IMR-90 (cell line): ENCODE data around the gene RND3. TPM values are rescaled to one million over a fixed set of nuclear protein-coding genes. Genes with fewer than 3 reads are reported as not detected.
A peak's percentile ranks its signal among the peaks of the same experiment; 100 is the strongest.

Experiments used
- ATAC-seq: fragments of 200-7000 bp; cut with Tn5 transposase; 2 replicates; pipeline ENCODE4 v1.9.1; 2020; ENCODE audit warnings: low read depth, mild to moderate bottlenecking, moderate library complexity
- BruUV-seq: library from RNA; stranded (reverse); fragments of 400-500 nt; replicated peaks from 2 replicates; lab custom pipeline; 2021; lab: Mats Ljungman, UMichigan
- CTCF ChIA-PET: fragments of 300-600 bp; formaldehyde crosslinking; extraction: SDS; loops from one replicate; lab custom pipeline; 2021; ENCODE audit warnings: antibody characterized with exemption; lab: Yijun Ruan, JAX
- POLR2A ChIA-PET: fragments of 300-600 bp; sonication (Branson Sonifier 250); formaldehyde crosslinking; loops from one replicate; lab custom pipeline; 2022; ENCODE audit warnings: antibody characterized with exemption; ENCODE audit not compliant: unreplicated experiment; lab: Charles Lee
- DNase-seq: peaks from one replicate; pipeline ENCODE4 v3.0.0; 2013
- H2AFZ ChIP-seq: replicated peaks from 2 replicates; pipeline ENCODE3; 2013; ENCODE audit warnings: low read length, mild to moderate bottlenecking; ENCODE audit not compliant: poor library complexity
- H2AK5ac ChIP-seq: 2 replicates; pipeline ENCODE4 v1.6.1; 2013; ENCODE audit warnings: low read depth, low read length, inconsistent platforms
- H2AK9ac ChIP-seq: replicated peaks from 2 replicates; pipeline ENCODE3; 2013; ENCODE audit warnings: mild to moderate bottlenecking, low read depth, low read length, moderate library complexity; ENCODE audit not compliant: poor library complexity
- H2BK120ac ChIP-seq: 2 replicates; pipeline ENCODE4 v1.6.1; 2013; ENCODE audit warnings: low read depth, low read length, inconsistent platforms
- H2BK15ac ChIP-seq: 3 replicates; pipeline ENCODE4 v1.6.1; 2013; ENCODE audit warnings: low read depth, low read length, inconsistent platforms
- H2BK20ac ChIP-seq: 2 replicates; pipeline ENCODE4 v1.6.1; 2013; ENCODE audit warnings: low read depth, mild to moderate bottlenecking, inconsistent platforms, low read length, moderate library complexity
- H2BK5ac ChIP-seq: 2 replicates; pipeline ENCODE4 v1.6.1; 2013; ENCODE audit warnings: mild to moderate bottlenecking, low read depth, low read length, inconsistent platforms; ENCODE audit not compliant: poor library complexity, severe bottlenecking
- H3K14ac ChIP-seq: replicated peaks from 2 replicates; pipeline ENCODE4 v1.6.1; 2013; ENCODE audit warnings: low read depth, low read length, inconsistent platforms
- H3K18ac ChIP-seq: 2 replicates; pipeline ENCODE4 v1.6.1; 2013; ENCODE audit warnings: low read depth, low read length, control low read depth
- H3K23ac ChIP-seq: 2 replicates; pipeline ENCODE4 v1.6.1; 2013; ENCODE audit warnings: low read depth, low read length, inconsistent platforms
- H3K27ac ChIP-seq: 2 replicates; pipeline ENCODE4 v1.5.1; 2013; ENCODE audit warnings: mild to moderate bottlenecking, control low read depth, low read length; ENCODE audit not compliant: insufficient read depth
- H3K27me3 ChIP-seq: 2 replicates; pipeline ENCODE4 v1.6.1; 2013; ENCODE audit warnings: low read length; ENCODE audit not compliant: control insufficient read depth, insufficient read depth
- H3K36me3 ChIP-seq: 2 replicates; pipeline ENCODE4 v1.6.1; 2013; ENCODE audit warnings: low read length, mixed read lengths; ENCODE audit not compliant: control insufficient read depth, insufficient read depth
- H3K4ac ChIP-seq: 2 replicates; pipeline ENCODE4 v1.6.1; 2013; ENCODE audit warnings: low read depth, low read length, inconsistent platforms
- H3K4me1 ChIP-seq: 2 replicates; pipeline ENCODE4 v1.6.1; 2013; ENCODE audit warnings: low read length, mixed read lengths; ENCODE audit not compliant: control insufficient read depth, insufficient read depth
- H3K4me2 ChIP-seq: 2 replicates; pipeline ENCODE4 v1.6.1; 2013; ENCODE audit warnings: low read depth, mild to moderate bottlenecking, control low read depth, low read length, moderate library complexity
- H3K4me3 ChIP-seq: 2 replicates; pipeline ENCODE4 v1.5.1; 2013; ENCODE audit warnings: low read depth, mild to moderate bottlenecking, control low read depth, low read length, moderate library complexity; ENCODE audit not compliant: insufficient read depth
- H3K56ac ChIP-seq: 2 replicates; pipeline ENCODE4 v1.6.1; 2013; ENCODE audit warnings: low read length, inconsistent platforms; ENCODE audit not compliant: insufficient read depth; ENCODE audit errors: extremely low read depth
- H3K79me1 ChIP-seq, 2 experiments: 2 replicates each; pipeline ENCODE4 v1.6.1; 2013; ENCODE audit warnings: low read length in 2 of 2, inconsistent platforms in 1 of 2, low read depth in 1 of 2
- H3K9ac ChIP-seq: 2 replicates; pipeline ENCODE4 v1.6.1; 2013; ENCODE audit warnings: low read depth, low read length, control low read depth
- H3K9me1 ChIP-seq: 2 replicates; pipeline ENCODE4 v1.6.1; 2013; ENCODE audit warnings: low read length, inconsistent platforms; ENCODE audit not compliant: insufficient read depth
- H3K9me3 ChIP-seq: 2 replicates; pipeline ENCODE4 v1.6.1; 2013; ENCODE audit warnings: low read length; ENCODE audit not compliant: control insufficient read depth, insufficient read depth
- H4K20me1 ChIP-seq: 2 replicates; pipeline ENCODE4 v1.6.1; 2013; ENCODE audit warnings: low read length, inconsistent platforms; ENCODE audit not compliant: insufficient read depth
- H4K5ac ChIP-seq: 2 replicates; pipeline ENCODE4 v1.6.1; 2013; ENCODE audit warnings: mild to moderate bottlenecking, low read depth, low read length, control low read depth
- H4K8ac ChIP-seq, 2 experiments: 2 replicates each; pipeline ENCODE4 v1.6.1; 2013; ENCODE audit warnings: low read depth in 2 of 2, low read length in 2 of 2, control low read depth in 1 of 2, inconsistent platforms in 1 of 2
- H4K91ac ChIP-seq: 2 replicates; pipeline ENCODE4 v1.6.1; 2013; ENCODE audit warnings: low read depth, low read length, inconsistent platforms; ENCODE audit not compliant: insufficient read depth
- MAFK ChIP-seq: IDR thresholded peaks from 2 replicates; pipeline ENCODE4 v1.6.1; 2012; ENCODE audit warnings: low read depth, low read length, improper control_type of control experiment
- POLR2A ChIP-seq: IDR thresholded peaks from 2 replicates; pipeline ENCODE4 v1.6.1; 2012; ENCODE audit warnings: mild to moderate bottlenecking, low read depth, low read length
- WGBS, 2 experiments: methylation state at CpG; one replicate each; pipeline versions ENCODE4 v1.1.5 to v1.1.7; 2013; ENCODE audit warnings: missing lambda C conversion rate in 2 of 2; ENCODE audit not compliant: insufficient read length in 1 of 2; ENCODE audit errors: extremely low coverage in 2 of 2; 5-methylcytosine and 5-hydroxymethylcytosine counted together
- dilution Hi-C: fragments of 300-500 bp; cut with HindIII; formaldehyde crosslinking; loops from one replicate; pipeline ENCODE4 v1.14.3; 2018; ENCODE audit warnings: low sequenced_read_pairs; ENCODE audit not compliant: unreplicated experiment
- in situ Hi-C: fragments of 300-500 bp; cut with MboI; formaldehyde crosslinking; loops from 3 replicates; pipeline ENCODE4 v1.14.3; 2019; ENCODE audit warnings: low sequenced_read_pairs, inconsistent platforms, mixed read lengths
- intact Hi-C: fragments of 100-400 bp; cut with micrococcal nuclease; formaldehyde crosslinking; loops from 2 replicates; pipeline ENCODE4 v1.10.0; 2022
- polyA plus RNA-seq, 3 experiments: library from polyadenylated mRNA; depleted of rRNA; stranded (reverse); fragments of >200 nt; gene quantifications; 2 replicates each; pipeline ENCODE4 v1.2.3, GENCODE V29; 2012; ENCODE audit warnings: low replicate concordance in 1 of 3
- total RNA-seq: library from RNA; depleted of rRNA; stranded (reverse); fragments of >200 nt; gene quantifications from 2 replicates; pipeline ENCODE4 v1.2.3, GENCODE V29; 2012

The RND3 gene
- total and polyA plus RNA-seq, 2 of the 4 experiments (the other 2 are of a cell fraction): 111 to 449 TPM

- H4K91ac ChIP-seq: peak overlapping the region; percentile 82
- POLR2A ChIA-PET: interaction anchor here (1.3 kb wide), 1 partner anchor 16 kb away, joined by 3 read pairs; no protein-coding TSS in a partner anchor
- CTCF ChIA-PET: interaction anchor here (0.9 to 1.8 kb wide), 2 partner anchors 9 to 18 kb away, joined by 3 to 6 read pairs; no protein-coding TSS in a partner anchor
- peak overlapping the region; percentile 89 for H3K18ac ChIP-seq
- no CpG with 5 or more reads among the region's 1 CpG for WGBS, 2 experiments
- H3K4me1 ChIP-seq: peaks cover 29% of the 10 kb centered on the region
- no peaks in the 10 kb centered on the region for H3K36me3 ChIP-seq
- no peak overlapping the region for H3K9ac ChIP-seq
- peak overlapping the region; percentile 90 for H3K4ac ChIP-seq
- peak overlapping the region; percentile 62 for H4K5ac ChIP-seq
- H3K4me2 ChIP-seq: no peak overlapping the region
- H3K14ac ChIP-seq: peak overlapping the region; percentile 85
- peak overlapping the region; percentile 65 for H3K27ac ChIP-seq
- dilution Hi-C loops: no loop called here
- no peaks in the 10 kb centered on the region for H3K27me3 ChIP-seq
- BruUV-seq: no TSS peak
- H3K4me3 ChIP-seq: no peak overlapping the region
- DNase-seq (no peak), ATAC-seq (no peak)
- H3K9me1 ChIP-seq: peaks cover 24% of the 10 kb centered on the region
- H4K20me1 ChIP-seq: no peaks in the 10 kb centered on the region
- peak overlapping the region; percentile 98 for H2BK5ac ChIP-seq
- H3K79me1 ChIP-seq: peaks cover 26 to 38% of the 10 kb centered on the region in 2 experiments
- no peak overlapping the region for H2AFZ ChIP-seq
- peak overlapping the region; percentile 83; the same call in 1 of the 2 replicates for H3K23ac ChIP-seq
- peak overlapping the region; percentile 25 to 89; a peak in 2 of 4 replicates for H4K8ac ChIP-seq
- H3K56ac ChIP-seq: no peak overlapping the region
- H3K9me3 ChIP-seq: no peaks in the 10 kb centered on the region
- H2BK120ac ChIP-seq: peak overlapping the region; percentile 93
- H2BK15ac ChIP-seq: peak overlapping the region; percentile 79; the same call in 2 of the 3 replicates
- no peak overlapping the region for H2AK9ac ChIP-seq
- in situ Hi-C loops: no loop called here
- peak overlapping the region; percentile 94 for H2BK20ac ChIP-seq
- peak overlapping the region; percentile 90; the same call in 1 of the 2 replicates for H2AK5ac ChIP-seq
- no peak for TF ChIP-seq POLR2A
- peak; percentile 60 for TF ChIP-seq MAFK
- intact Hi-C loops: no loop called here
These were observed 42.7 kb upstream of the RND3 start for GRCh38 chr2:150530168-150530567.
